ENCODE measurements around the gene MRPS27.

Gene MRPS27

DNA sequence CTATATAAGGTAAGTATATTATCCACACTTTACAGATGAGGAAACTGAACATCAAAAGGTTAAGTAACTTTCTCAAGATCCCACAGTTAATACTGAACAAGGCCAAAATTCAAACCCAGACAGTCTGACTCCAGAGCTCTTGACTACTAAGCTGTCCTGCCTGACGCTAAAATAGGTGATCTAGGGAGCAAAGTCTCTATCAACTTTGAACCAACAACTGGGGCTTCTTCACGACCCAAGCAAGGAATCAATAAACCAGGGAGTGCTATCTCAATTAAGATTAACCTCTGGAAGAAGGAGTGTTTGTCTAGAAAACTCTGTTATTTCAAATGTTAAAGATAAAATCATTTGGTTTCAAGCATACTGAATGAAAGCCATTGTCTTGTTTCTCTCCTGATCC, 64.4 kb downstream of the MRPS27 start:
- no peaks in the 10 kb centered on the region for H3K9me3 ChIP-seq (ENCODE audit: control insufficient read depth, insufficient read depth, low read length)
- TF ChIP-seq, protein P1, sequence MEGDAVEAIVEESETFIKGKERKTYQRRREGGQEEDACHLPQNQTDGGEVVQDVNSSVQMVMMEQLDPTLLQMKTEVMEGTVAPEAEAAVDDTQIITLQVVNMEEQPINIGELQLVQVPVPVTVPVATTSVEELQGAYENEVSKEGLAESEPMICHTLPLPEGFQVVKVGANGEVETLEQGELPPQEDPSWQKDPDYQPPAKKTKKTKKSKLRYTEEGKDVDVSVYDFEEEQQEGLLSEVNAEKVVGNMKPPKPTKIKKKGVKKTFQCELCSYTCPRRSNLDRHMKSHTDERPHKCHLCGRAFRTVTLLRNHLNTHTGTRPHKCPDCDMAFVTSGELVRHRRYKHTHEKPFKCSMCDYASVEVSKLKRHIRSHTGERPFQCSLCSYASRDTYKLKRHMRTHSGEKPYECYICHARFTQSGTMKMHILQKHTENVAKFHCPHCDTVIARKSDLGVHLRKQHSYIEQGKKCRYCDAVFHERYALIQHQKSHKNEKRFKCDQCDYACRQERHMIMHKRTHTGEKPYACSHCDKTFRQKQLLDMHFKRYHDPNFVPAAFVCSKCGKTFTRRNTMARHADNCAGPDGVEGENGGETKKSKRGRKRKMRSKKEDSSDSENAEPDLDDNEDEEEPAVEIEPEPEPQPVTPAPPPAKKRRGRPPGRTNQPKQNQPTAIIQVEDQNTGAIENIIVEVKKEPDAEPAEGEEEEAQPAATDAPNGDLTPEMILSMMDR (IDR thresholded peaks at IDR 0.05; ENCODE audit: low read depth, low read length, poor library complexity, severe bottlenecking): no peak
- TF ChIP-seq EZH2phosphoT487 (IDR thresholded peaks at IDR 0.05; ENCODE audit: borderline replicate concordance, low read length): no peak
- H3F3A ChIP-seq (ENCODE audit: control insufficient read depth, insufficient read depth): no peaks in the 10 kb centered on the region; the same call in 1 of the 2 replicates
- no peak overlapping the region for H3K4me2 ChIP-seq (ENCODE audit: low read length)
- no peaks in the 10 kb centered on the region for H3K9me2 ChIP-seq (replicated peaks; ENCODE audit: control insufficient read depth, low read length)
- H3K36me3 ChIP-seq (ENCODE audit: control insufficient read depth, low read length): peaks cover 60% of the 10 kb centered on the region
- no peak overlapping the region for H3K4me3 ChIP-seq (ENCODE audit: low read length)
- no peak overlapping the region for H3K27ac ChIP-seq (ENCODE audit: low read depth, low read length)
- peaks cover 21% of the 10 kb centered on the region for H3K79me2 ChIP-seq (ENCODE audit: control insufficient read depth, low read length)
- H3K4me1 ChIP-seq (ENCODE audit: control insufficient read depth, low read length): no peaks in the 10 kb centered on the region
- no peaks in the 10 kb centered on the region for H3K27me3 ChIP-seq (ENCODE audit: control insufficient read depth, low read length)
- H4K20me1 ChIP-seq (ENCODE audit: control insufficient read depth, insufficient read depth, low read depth, low read length): 0 out of 2 replicates have a peak, but pooled peaks cover 3% of the 10 kb centered on the region

DNA sequence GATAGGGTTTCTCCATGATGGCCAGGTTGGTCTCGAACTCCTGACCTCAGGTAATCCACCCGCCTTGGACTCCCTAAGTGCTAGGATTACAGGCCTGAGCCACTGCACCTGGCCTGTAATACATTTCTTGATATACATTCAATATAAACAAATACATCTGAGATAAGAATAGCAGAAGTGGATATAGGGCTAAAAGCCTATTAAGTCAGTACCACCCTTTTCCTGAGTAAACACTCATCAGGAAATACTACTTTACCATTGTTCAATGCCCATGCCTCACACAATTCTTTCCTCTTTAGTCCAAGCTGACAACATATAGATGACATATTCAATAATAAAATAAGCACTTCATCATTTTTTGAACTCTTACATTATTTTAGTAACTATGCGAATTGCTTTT, 64.8 kb downstream of the MRPS27 start:
- H3F3A ChIP-seq (ENCODE audit: control insufficient read depth, insufficient read depth): no peaks in the 10 kb centered on the region; the same call in 1 of the 2 replicates
- no peaks in the 10 kb centered on the region for H3K27me3 ChIP-seq (ENCODE audit: control insufficient read depth, low read length)
- H3K4me3 ChIP-seq (ENCODE audit: low read length): no peak overlapping the region
- 0 out of 2 replicates have a peak, but pooled peaks cover 3% of the 10 kb centered on the region for H4K20me1 ChIP-seq (ENCODE audit: control insufficient read depth, insufficient read depth, low read depth, low read length)
- no peak overlapping the region for H3K27ac ChIP-seq (ENCODE audit: low read depth, low read length)
- no peaks in the 10 kb centered on the region for H3K9me3 ChIP-seq (ENCODE audit: control insufficient read depth, insufficient read depth, low read length)
- no peak overlapping the region for H3K4me2 ChIP-seq (ENCODE audit: low read length)
- TF ChIP-seq, protein P1 (IDR thresholded peaks at IDR 0.05; ENCODE audit: low read depth, low read length, poor library complexity, severe bottlenecking): no peak
- no peak for TF ChIP-seq EZH2phosphoT487 (IDR thresholded peaks at IDR 0.05; ENCODE audit: borderline replicate concordance, low read length)
- H3K4me1 ChIP-seq (ENCODE audit: control insufficient read depth, low read length): no peaks in the 10 kb centered on the region
- H3K36me3 ChIP-seq (ENCODE audit: control insufficient read depth, low read length): peaks cover 59% of the 10 kb centered on the region
- H3K9me2 ChIP-seq (replicated peaks; ENCODE audit: control insufficient read depth, low read length): no peaks in the 10 kb centered on the region
- peaks cover 23% of the 10 kb centered on the region for H3K79me2 ChIP-seq (ENCODE audit: control insufficient read depth, low read length)

DNA sequence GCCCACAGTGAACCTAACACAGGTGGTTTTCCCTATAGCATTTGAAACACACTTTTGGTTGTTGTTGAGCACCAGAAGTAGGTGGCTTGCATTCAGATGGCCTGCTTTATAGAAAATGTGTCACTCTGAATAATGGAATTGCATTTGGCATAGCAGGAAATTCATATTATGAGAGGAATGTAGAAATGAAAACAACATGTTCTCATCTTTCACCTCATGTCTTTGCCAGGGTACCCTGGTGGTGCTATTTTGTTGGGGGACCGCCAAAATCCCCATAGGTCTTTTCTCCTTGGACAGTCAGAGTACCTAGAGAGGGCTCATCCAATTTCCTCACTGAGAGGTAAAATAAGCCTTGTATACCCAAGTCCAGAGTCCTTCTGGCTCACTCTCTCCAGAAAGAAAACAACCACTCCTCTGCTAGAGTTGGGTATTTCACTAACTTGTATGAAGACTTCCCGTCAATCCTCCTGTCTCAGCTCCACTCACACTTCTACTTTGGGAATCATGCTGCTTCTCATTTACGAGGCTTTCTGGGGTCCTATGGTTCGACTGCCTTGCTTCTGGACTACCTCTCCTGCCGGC, 67.4 kb downstream of the MRPS27 start:
- TF ChIP-seq, protein P1 (IDR thresholded peaks at IDR 0.05; ENCODE audit: low read depth, low read length, poor library complexity, severe bottlenecking): no peak
- no peak for TF ChIP-seq EZH2phosphoT487 (IDR thresholded peaks at IDR 0.05; ENCODE audit: borderline replicate concordance, low read length)
- H3K27me3 ChIP-seq (ENCODE audit: control insufficient read depth, low read length): no peaks in the 10 kb centered on the region
- peaks cover under 1% of the 10 kb centered on the region; the same call in 1 of the 2 replicates for H3F3A ChIP-seq (ENCODE audit: control insufficient read depth, insufficient read depth)
- no peak overlapping the region for H3K27ac ChIP-seq (ENCODE audit: low read depth, low read length)
- peaks cover 44% of the 10 kb centered on the region for H3K36me3 ChIP-seq (ENCODE audit: control insufficient read depth, low read length)
- 0 out of 2 replicates have a peak, but pooled peaks cover 3% of the 10 kb centered on the region for H4K20me1 ChIP-seq (ENCODE audit: control insufficient read depth, insufficient read depth, low read depth, low read length)
- H3K4me3 ChIP-seq (ENCODE audit: low read length): no peak overlapping the region
- H3K79me2 ChIP-seq (ENCODE audit: control insufficient read depth, low read length): peaks cover 29% of the 10 kb centered on the region
- no peaks in the 10 kb centered on the region for H3K9me2 ChIP-seq (replicated peaks; ENCODE audit: control insufficient read depth, low read length)
- H3K9me3 ChIP-seq (ENCODE audit: control insufficient read depth, insufficient read depth, low read length): no peaks in the 10 kb centered on the region
- no peaks in the 10 kb centered on the region for H3K4me1 ChIP-seq (ENCODE audit: control insufficient read depth, low read length)
- H3K4me2 ChIP-seq (ENCODE audit: low read length): no peak overlapping the region

All from DOHH2 (cell line).